Endothelial cell of umbilical vein (primary cell): Measurements from ENCODE around the gene NFATC2IP. TPM values are rescaled to one million over a fixed set of nuclear protein-coding genes. Genes with fewer than 3 reads are reported as not detected.

Experiments
- polyA plus RNA-seq, 4 experiments: library from polyadenylated mRNA; depleted of rRNA in 3 of 4; stranded (reverse) in 3 of 4; unstranded in 1 of 4; fragments of >200 nt; gene quantifications; 2 replicates each; pipeline versions ENCODE4 v1.2.1 to v1.2.3, GENCODE V29; 2011 to 2012; ENCODE audit warnings: missing spikeins in 1 of 4
- total RNA-seq: library from RNA; stranded (reverse); gene quantifications from 2 replicates; pipeline ENCODE4 v1.2.3, GENCODE V29; 2021

Gene NFATC2IP
- total and polyA plus RNA-seq, 2 donors (not counting 3 experiments of a cell fraction or from before 2014, with no cell fraction given) = 64.1 to 69.6 TPM

Other genes with a start within 250 kb of the NFATC2IP start
- gene EIF3C, start 239.5 kb upstream of the NFATC2IP start, total RNA-seq = 669 and 744 TPM in 2 replicates
- gene EIF3C, start 239.5 kb upstream of the NFATC2IP start, polyA plus RNA-seq = 417 and 524 TPM in 2 replicates
- gene NPIPB9, start 199.2 kb upstream of the NFATC2IP start, total RNA-seq = 1.7 TPM in 1 of 2 replicates, not detected in the other
- 0.29 and 0.36 TPM in 2 replicates for gene NPIPB9, start 199.2 kb upstream of the NFATC2IP start, polyA plus RNA-seq
- gene ATXN2L, start 127.9 kb upstream of the NFATC2IP start, total RNA-seq = 198 and 208 TPM in 2 replicates
- 59.0 and 64.8 TPM in 2 replicates for gene ATXN2L, start 127.9 kb upstream of the NFATC2IP start, polyA plus RNA-seq
- gene TUFM, start 104.6 kb upstream of the NFATC2IP start, total RNA-seq = 186 and 190 TPM in 2 replicates
- 227 TPM in 2 replicates for gene TUFM, start 104.6 kb upstream of the NFATC2IP start, polyA plus RNA-seq
- gene SH2B1, start 87.1 kb upstream of the NFATC2IP start, total RNA-seq = 55.6 and 56.4 TPM in 2 replicates
- 46.4 and 53.4 TPM in 2 replicates for gene SH2B1, start 87.1 kb upstream of the NFATC2IP start, polyA plus RNA-seq
- 2.3 and 2.5 TPM in 2 replicates for gene ATP2A1, start 72.4 kb upstream of the NFATC2IP start, total RNA-seq
- gene ATP2A1, start 72.4 kb upstream of the NFATC2IP start, polyA plus RNA-seq = 1.2 TPM in 2 replicates
- 36.0 and 37.4 TPM in 2 replicates for gene RABEP2, start 25.7 kb upstream of the NFATC2IP start, total RNA-seq
- 25.9 and 27.3 TPM in 2 replicates for gene RABEP2, start 25.7 kb upstream of the NFATC2IP start, polyA plus RNA-seq
- not detected in 2 replicates for gene CD19, start 19.0 kb upstream of the NFATC2IP start, total RNA-seq
- gene CD19, start 19.0 kb upstream of the NFATC2IP start, polyA plus RNA-seq = 0.06 TPM in 2 replicates
- gene SPNS1, start 23.8 kb downstream of the NFATC2IP start, total RNA-seq = 63.7 and 65.2 TPM in 2 replicates
- gene SPNS1, start 23.8 kb downstream of the NFATC2IP start, polyA plus RNA-seq = 133 and 164 TPM in 2 replicates
- gene LAT, start 34.1 kb downstream of the NFATC2IP start, total RNA-seq = 4.5 and 6.6 TPM in 2 replicates
- 5.9 and 10.1 TPM in 2 replicates for gene LAT, start 34.1 kb downstream of the NFATC2IP start, polyA plus RNA-seq